ENCODE measurements around the gene NINJ1.

The NINJ1 gene

DNA sequence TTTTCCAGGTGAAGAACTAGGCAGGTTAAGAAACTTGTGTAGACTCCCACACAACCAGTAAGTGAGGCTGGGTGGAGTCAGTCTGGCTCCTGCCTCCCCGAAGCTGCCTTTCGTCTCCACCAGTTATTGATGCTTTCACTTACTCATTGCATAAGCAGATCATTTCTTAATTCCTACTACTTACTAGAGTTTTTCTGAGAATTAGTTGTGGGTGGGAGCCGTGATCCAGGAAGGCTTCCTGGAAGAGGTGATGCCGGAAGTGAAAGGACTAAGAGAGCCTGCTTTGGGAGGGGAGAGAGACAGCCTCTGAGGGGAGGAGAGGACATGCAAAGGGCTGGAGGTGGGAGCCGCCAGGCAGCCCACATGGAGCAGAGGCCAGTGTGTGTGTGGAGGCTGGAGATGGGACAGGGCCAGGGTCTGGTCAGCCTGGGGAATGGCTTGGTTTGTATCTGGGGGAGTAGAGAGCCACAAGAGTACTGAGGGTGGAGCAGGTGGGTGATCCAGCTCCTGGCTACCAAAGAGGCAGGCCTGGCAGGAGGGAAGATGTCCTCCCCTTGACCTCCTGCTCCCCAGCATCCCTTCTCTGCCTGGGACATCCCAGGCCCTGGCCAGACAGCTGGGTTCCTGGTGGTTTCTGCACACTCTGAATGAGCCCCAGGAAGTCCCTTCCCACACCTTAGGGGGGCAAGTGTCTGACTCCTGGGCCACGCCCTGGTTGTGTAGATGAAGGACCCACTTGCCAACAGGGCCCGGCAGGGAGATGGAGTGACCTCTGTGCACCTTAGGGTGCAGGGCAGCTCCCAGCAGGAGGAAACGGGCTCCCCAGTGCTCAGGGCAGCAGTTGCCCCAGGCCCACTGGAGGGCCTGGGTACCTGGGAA lies 50.2 kb downstream of the NINJ1 start:
- Histone ChIP-seq H3K9me3 (ENCODE audit: insufficient read depth, low read depth, low read length) (no peaks in the 10 kb centered on the region), H3K27me3 (ENCODE audit: insufficient read depth, low read length, poor library complexity, severe bottlenecking) (no peaks in the 10 kb centered on the region), H3K4me1 (ENCODE audit: insufficient read depth, low read length, poor library complexity, severe bottlenecking) (peaks cover 34% of the 10 kb centered on the region), H3F3A (ENCODE audit: low read depth) (no peaks in the 10 kb centered on the region), H2AFZ (ENCODE audit: low read length) (peak overlapping the region; percentile 81), H4K20me1 (ENCODE audit: insufficient read depth, low read length, poor library complexity, severe bottlenecking) (no peaks in the 10 kb centered on the region), H3K4me3 (ENCODE audit: low read length, poor library complexity, severe bottlenecking) (peak overlapping the region; percentile 34), H3K9me2 (replicated peaks; ENCODE audit: low read depth, low read length) (no peaks in the 10 kb centered on the region), H3K36me3 (ENCODE audit: insufficient read depth, low read length) (no peaks in the 10 kb centered on the region), H3K9ac (ENCODE audit: low read depth, low read length, poor library complexity, severe bottlenecking) (peak overlapping the region; percentile 70), H3K79me2 (ENCODE audit: insufficient read depth, low read length) (no peaks in the 10 kb centered on the region), H3K4me2 (ENCODE audit: low read depth, low read length, poor library complexity, severe bottlenecking) (peak overlapping the region; percentile 72)
- TF ChIP-seq, protein P1, sequence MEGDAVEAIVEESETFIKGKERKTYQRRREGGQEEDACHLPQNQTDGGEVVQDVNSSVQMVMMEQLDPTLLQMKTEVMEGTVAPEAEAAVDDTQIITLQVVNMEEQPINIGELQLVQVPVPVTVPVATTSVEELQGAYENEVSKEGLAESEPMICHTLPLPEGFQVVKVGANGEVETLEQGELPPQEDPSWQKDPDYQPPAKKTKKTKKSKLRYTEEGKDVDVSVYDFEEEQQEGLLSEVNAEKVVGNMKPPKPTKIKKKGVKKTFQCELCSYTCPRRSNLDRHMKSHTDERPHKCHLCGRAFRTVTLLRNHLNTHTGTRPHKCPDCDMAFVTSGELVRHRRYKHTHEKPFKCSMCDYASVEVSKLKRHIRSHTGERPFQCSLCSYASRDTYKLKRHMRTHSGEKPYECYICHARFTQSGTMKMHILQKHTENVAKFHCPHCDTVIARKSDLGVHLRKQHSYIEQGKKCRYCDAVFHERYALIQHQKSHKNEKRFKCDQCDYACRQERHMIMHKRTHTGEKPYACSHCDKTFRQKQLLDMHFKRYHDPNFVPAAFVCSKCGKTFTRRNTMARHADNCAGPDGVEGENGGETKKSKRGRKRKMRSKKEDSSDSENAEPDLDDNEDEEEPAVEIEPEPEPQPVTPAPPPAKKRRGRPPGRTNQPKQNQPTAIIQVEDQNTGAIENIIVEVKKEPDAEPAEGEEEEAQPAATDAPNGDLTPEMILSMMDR (conservative IDR thresholded peaks at IDR 0.05; ENCODE audit: low read length) = no peak
- no peak for TF ChIP-seq EZH2phosphoT487 (IDR thresholded peaks at IDR 0.05; ENCODE audit: borderline replicate concordance)

DNA sequence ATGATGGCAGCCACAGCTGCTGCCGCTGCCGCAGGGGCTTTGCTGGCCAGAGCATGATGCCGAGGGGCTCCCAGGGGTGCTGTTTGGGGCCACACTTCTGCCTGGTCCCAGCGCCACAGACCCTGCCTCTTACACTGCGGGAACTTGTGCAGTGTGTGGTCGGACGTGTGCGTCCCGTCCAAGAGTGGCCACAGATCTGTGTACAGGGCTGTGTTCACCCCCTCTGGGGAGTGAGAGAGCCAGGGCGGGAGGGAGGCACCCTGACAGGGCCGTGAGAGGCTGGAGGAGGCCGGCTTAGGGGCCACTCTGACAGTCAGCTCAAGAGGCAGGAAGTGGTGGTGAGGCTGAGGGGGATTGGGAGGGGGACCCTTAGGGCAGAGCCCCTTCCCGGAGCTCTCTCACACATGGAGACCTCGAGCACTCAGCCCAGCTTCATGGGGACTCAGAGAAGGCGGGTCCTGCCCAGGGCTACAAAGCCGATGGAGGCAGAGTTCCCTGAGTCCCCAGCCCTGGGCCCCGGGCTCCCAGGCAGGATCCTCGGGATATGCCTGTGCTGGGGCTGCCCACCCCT lies 51.1 kb downstream of the NINJ1 start:
- Histone ChIP-seq H3K4me1 (ENCODE audit: insufficient read depth, low read length, poor library complexity, severe bottlenecking) (peaks cover 34% of the 10 kb centered on the region), H3K36me3 (ENCODE audit: insufficient read depth, low read length) (no peaks in the 10 kb centered on the region), H3K4me3 (ENCODE audit: low read length, poor library complexity, severe bottlenecking) (peak overlapping the region; percentile 34), H3K9me2 (replicated peaks; ENCODE audit: low read depth, low read length) (no peaks in the 10 kb centered on the region), H4K20me1 (ENCODE audit: insufficient read depth, low read length, poor library complexity, severe bottlenecking) (no peaks in the 10 kb centered on the region), H3K27me3 (ENCODE audit: insufficient read depth, low read length, poor library complexity, severe bottlenecking) (no peaks in the 10 kb centered on the region), H3F3A (ENCODE audit: low read depth) (no peaks in the 10 kb centered on the region), H3K9me3 (ENCODE audit: insufficient read depth, low read depth, low read length) (no peaks in the 10 kb centered on the region), H3K79me2 (ENCODE audit: insufficient read depth, low read length) (no peaks in the 10 kb centered on the region), H2AFZ (ENCODE audit: low read length) (peak overlapping the region; percentile 81), H3K9ac (ENCODE audit: low read depth, low read length, poor library complexity, severe bottlenecking) (peak overlapping the region; percentile 70), H3K4me2 (ENCODE audit: low read depth, low read length, poor library complexity, severe bottlenecking) (peak overlapping the region; percentile 72)
- no peak for TF ChIP-seq EZH2phosphoT487 (IDR thresholded peaks at IDR 0.05; ENCODE audit: borderline replicate concordance)
- TF ChIP-seq, protein P1 (conservative IDR thresholded peaks at IDR 0.05; ENCODE audit: low read length) = no peak

DNA sequence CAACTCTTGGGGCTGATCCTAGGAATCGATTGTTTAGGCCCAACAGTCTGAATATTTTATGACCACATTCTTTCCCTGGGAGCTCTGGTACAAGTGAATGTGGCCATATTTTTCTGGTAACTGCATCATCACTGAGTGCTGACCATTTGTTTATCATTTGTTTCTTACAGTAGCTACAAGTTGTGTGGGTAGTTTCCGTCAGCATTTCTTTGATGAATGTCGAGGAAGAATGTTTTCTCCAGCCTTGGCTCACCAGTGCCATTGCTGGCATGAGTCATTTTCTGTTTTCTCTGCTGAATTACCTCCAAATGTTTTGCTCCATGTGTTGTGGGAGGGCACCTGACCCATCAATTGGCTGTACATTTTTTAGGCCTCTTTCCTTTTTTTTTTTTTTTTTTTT lies 52.1 kb downstream of the NINJ1 start:
- H3K4me1 ChIP-seq (ENCODE audit: insufficient read depth, low read length, poor library complexity, severe bottlenecking) = peaks cover 37% of the 10 kb centered on the region
- no peak overlapping the region for H3K4me2 ChIP-seq (ENCODE audit: low read depth, low read length, poor library complexity, severe bottlenecking)
- H3K4me3 ChIP-seq (ENCODE audit: low read length, poor library complexity, severe bottlenecking) = no peak overlapping the region
- no peaks in the 10 kb centered on the region for H3K9me3 ChIP-seq (ENCODE audit: insufficient read depth, low read depth, low read length)
- no peaks in the 10 kb centered on the region for H3K27me3 ChIP-seq (ENCODE audit: insufficient read depth, low read length, poor library complexity, severe bottlenecking)
- H3K36me3 ChIP-seq (ENCODE audit: insufficient read depth, low read length) = no peaks in the 10 kb centered on the region
- H3K9ac ChIP-seq (ENCODE audit: low read depth, low read length, poor library complexity, severe bottlenecking) = no peak overlapping the region
- H2AFZ ChIP-seq (ENCODE audit: low read length) = 0 out of 2 replicates have a peak overlapping the region, but pooled peaks have one; percentile 36
- H3K9me2 ChIP-seq (replicated peaks; ENCODE audit: low read depth, low read length) = no peaks in the 10 kb centered on the region
- no peaks in the 10 kb centered on the region for H4K20me1 ChIP-seq (ENCODE audit: insufficient read depth, low read length, poor library complexity, severe bottlenecking)
- no peaks in the 10 kb centered on the region for H3K79me2 ChIP-seq (ENCODE audit: insufficient read depth, low read length)
- TF ChIP-seq, protein P1 (conservative IDR thresholded peaks at IDR 0.05; ENCODE audit: low read length) = no peak
- TF ChIP-seq EZH2phosphoT487 (IDR thresholded peaks at IDR 0.05; ENCODE audit: borderline replicate concordance) = no peak
- H3F3A ChIP-seq (ENCODE audit: low read depth) = no peaks in the 10 kb centered on the region

All from Loucy (cell line).